ENCODE data around the gene CAPN9.

The CAPN9 gene

GRCh38 chr1:230806552-230806951 is 59.4 kb downstream of the CAPN9 start:
- peaks cover 12% of the 10 kb centered on the region for H3K27me3 Mint-ChIP-seq
- H3K4me1 Mint-ChIP-seq, result no peaks in the 10 kb centered on the region
- peaks cover 2% of the 10 kb centered on the region for H3K36me3 Mint-ChIP-seq (ENCODE audit: insufficient read depth)
- ATAC-seq (replicated peaks; ENCODE audit: extremely low read depth, poor library complexity, severe bottlenecking) (no peak), DNase-seq (ENCODE audit: low spot score in 2 of 2) (no peak)
- H3K4me3 Mint-ChIP-seq, result no peak overlapping the region
- peaks cover 5% of the 10 kb centered on the region for H3K9me3 Mint-ChIP-seq
- H3K27ac Mint-ChIP-seq (ENCODE audit: low read depth), result no peak overlapping the region

- peaks cover 5% of the 10 kb centered on the region for H3K9me3 Mint-ChIP-seq
Measured at GRCh38 chr1:230807029-230807428, 59.8 kb downstream of the CAPN9 start.

GRCh38 chr1:230807561-230808280 is 60.5 kb downstream of the CAPN9 start:
- H3K36me3 Mint-ChIP-seq (ENCODE audit: insufficient read depth), result no peaks in the 10 kb centered on the region
- ATAC-seq (replicated peaks; ENCODE audit: extremely low read depth, poor library complexity, severe bottlenecking) (no peak), DNase-seq (ENCODE audit: low spot score in 2 of 2) (no peak)
- H3K27ac Mint-ChIP-seq (ENCODE audit: low read depth), result no peak overlapping the region
- H3K4me3 Mint-ChIP-seq, result no peak overlapping the region
- H3K27me3 Mint-ChIP-seq, result peaks cover 6% of the 10 kb centered on the region
- H3K4me1 Mint-ChIP-seq, result no peaks in the 10 kb centered on the region
- H3K9me3 Mint-ChIP-seq, result peaks cover 9% of the 10 kb centered on the region

More at GRCh38 chr1:230807029-230807428, 59.8 kb downstream of the CAPN9 start:
- Mint-ChIP-seq H3K36me3 (ENCODE audit: insufficient read depth) (peaks cover 2% of the 10 kb centered on the region), H3K4me1 (no peaks in the 10 kb centered on the region), H3K4me3 (no peak overlapping the region), H3K27me3 (peaks cover 7% of the 10 kb centered on the region), H3K27ac (ENCODE audit: low read depth) (no peak overlapping the region)
- ATAC-seq (replicated peaks; ENCODE audit: extremely low read depth, poor library complexity, severe bottlenecking) (no peak), DNase-seq (ENCODE audit: low spot score in 2 of 2) (no peak)

GRCh38 chr1:230808281-230808872 is 61.2 kb downstream of the CAPN9 start:
- no peak overlapping the region for H3K4me3 Mint-ChIP-seq
- ATAC-seq (replicated peaks; ENCODE audit: extremely low read depth, poor library complexity, severe bottlenecking) (no peak), DNase-seq (ENCODE audit: low spot score in 2 of 2) (no peak)
- H3K4me1 Mint-ChIP-seq, result no peaks in the 10 kb centered on the region
- H3K27ac Mint-ChIP-seq (ENCODE audit: low read depth), result no peak overlapping the region
- no peaks in the 10 kb centered on the region for H3K36me3 Mint-ChIP-seq (ENCODE audit: insufficient read depth)
- peaks cover 16% of the 10 kb centered on the region for H3K9me3 Mint-ChIP-seq
- H3K27me3 Mint-ChIP-seq, result peaks cover 12% of the 10 kb centered on the region

DNA sequence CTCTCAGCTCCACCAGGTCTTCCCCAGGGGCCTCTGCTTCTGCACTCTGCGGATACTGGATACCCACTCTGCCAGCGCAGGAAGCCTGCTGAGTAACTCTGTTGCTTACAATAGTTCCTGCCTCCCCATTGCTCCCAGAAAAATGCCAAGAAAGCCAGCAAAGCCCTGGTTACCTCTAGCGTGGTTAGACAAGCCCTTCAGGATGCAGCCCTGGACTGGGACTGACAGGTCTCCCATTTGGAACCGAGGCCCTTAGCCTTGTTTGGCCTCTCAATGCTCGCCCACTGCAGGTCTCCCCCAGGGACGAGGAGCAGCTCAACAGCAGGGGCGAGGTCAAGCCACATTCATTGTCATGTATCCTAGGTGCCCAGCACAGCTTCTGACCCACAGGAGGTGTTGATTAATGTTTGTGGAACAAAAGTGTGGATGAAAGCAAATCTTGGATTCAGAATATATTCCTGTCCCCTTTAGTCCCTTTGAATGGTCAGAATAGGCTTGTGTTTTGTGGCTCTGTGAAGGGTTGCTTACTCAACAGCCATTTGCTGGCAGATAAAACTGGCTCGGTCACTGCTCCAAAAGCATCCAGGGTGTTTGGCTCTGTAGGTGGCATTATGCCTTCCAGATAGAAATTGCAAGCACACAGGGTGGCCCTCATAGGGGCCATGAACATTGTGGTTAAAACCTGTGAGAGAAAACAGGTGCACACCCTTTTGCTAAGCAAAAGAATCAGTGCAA is 62.2 kb downstream of the CAPN9 start:
- DNase-seq (ENCODE audit: low spot score in 2 of 2) (no peak), ATAC-seq (replicated peaks; ENCODE audit: extremely low read depth, poor library complexity, severe bottlenecking) (no peak)
- H3K27me3 Mint-ChIP-seq, result peaks cover 23% of the 10 kb centered on the region
- no peak overlapping the region for H3K27ac Mint-ChIP-seq (ENCODE audit: low read depth)
- no peaks in the 10 kb centered on the region for H3K4me1 Mint-ChIP-seq
- no peak overlapping the region for H3K4me3 Mint-ChIP-seq
- H3K9me3 Mint-ChIP-seq, result peaks cover 18% of the 10 kb centered on the region
- no peaks in the 10 kb centered on the region for H3K36me3 Mint-ChIP-seq (ENCODE audit: insufficient read depth)

- Mint-ChIP-seq H3K9me3 (peaks cover 12% of the 10 kb centered on the region), H3K27ac (ENCODE audit: low read depth) (no peak overlapping the region), H3K4me1 (no peaks in the 10 kb centered on the region), H3K27me3 (peaks cover 47% of the 10 kb centered on the region), H3K36me3 (ENCODE audit: insufficient read depth) (no peaks in the 10 kb centered on the region), H3K4me3 (no peak overlapping the region)
- DNase-seq (ENCODE audit: low spot score in 2 of 2) (no peak), ATAC-seq (replicated peaks; ENCODE audit: extremely low read depth, poor library complexity, severe bottlenecking) (no peak)
Measured at GRCh38 chr1:230812568-230812967, 65.4 kb downstream of the CAPN9 start.

GRCh38 chr1:230814949-230815692 is 67.9 kb downstream of the CAPN9 start:
- H3K4me3 Mint-ChIP-seq, result no peak overlapping the region
- no peak for DNase-seq (ENCODE audit: low spot score in 2 of 2)
- peaks cover 12% of the 10 kb centered on the region for H3K9me3 Mint-ChIP-seq
- no peaks in the 10 kb centered on the region for H3K36me3 Mint-ChIP-seq (ENCODE audit: insufficient read depth)
- peaks cover 64% of the 10 kb centered on the region for H3K27me3 Mint-ChIP-seq
- no peaks in the 10 kb centered on the region for H3K4me1 Mint-ChIP-seq
- ATAC-seq (replicated peaks; ENCODE audit: extremely low read depth, poor library complexity, severe bottlenecking), result no peak
- H3K27ac Mint-ChIP-seq (ENCODE audit: low read depth), result no peak overlapping the region

DNA sequence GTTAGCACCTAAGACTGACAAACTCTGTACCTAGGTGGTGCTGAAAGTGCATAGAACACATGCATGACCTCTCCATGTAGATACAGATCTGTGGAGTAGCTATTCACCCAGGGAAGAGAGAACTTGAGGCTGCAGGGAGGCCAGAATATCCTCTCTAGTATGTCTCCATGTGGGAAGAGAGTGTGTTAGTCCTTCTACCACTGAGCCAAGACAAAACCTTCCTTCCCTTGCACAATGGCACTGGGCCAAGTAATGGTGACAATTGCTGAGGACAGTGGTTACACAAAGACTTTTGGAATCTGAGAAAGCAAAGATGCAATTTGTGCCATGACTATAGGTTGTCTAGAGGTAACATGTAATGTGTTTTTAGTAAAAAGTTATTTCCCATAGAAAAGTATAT is 68.8 kb downstream of the CAPN9 start:
- no peak for ATAC-seq (replicated peaks; ENCODE audit: extremely low read depth, poor library complexity, severe bottlenecking)
- H3K4me3 Mint-ChIP-seq, result no peak overlapping the region
- no peak for DNase-seq (ENCODE audit: low spot score in 2 of 2)
- no peaks in the 10 kb centered on the region for H3K4me1 Mint-ChIP-seq
- no peak overlapping the region for H3K27ac Mint-ChIP-seq (ENCODE audit: low read depth)
- H3K27me3 Mint-ChIP-seq, result peaks cover 71% of the 10 kb centered on the region
- peaks cover 12% of the 10 kb centered on the region for H3K9me3 Mint-ChIP-seq
- H3K36me3 Mint-ChIP-seq (ENCODE audit: insufficient read depth), result no peaks in the 10 kb centered on the region

- peaks cover 69% of the 10 kb centered on the region for H3K27me3 Mint-ChIP-seq
- no peak overlapping the region for H3K4me3 Mint-ChIP-seq
- peaks cover 2% of the 10 kb centered on the region for H3K9me3 Mint-ChIP-seq
- no peak overlapping the region for H3K27ac Mint-ChIP-seq (ENCODE audit: low read depth)
- no peak for ATAC-seq (replicated peaks; ENCODE audit: extremely low read depth, poor library complexity, severe bottlenecking)
- H3K36me3 Mint-ChIP-seq (ENCODE audit: insufficient read depth), result no peaks in the 10 kb centered on the region
- H3K4me1 Mint-ChIP-seq, result no peaks in the 10 kb centered on the region
- DNase-seq (ENCODE audit: low spot score in 2 of 2), result no peak
Measured at GRCh38 chr1:230818367-230818766, 71.2 kb downstream of the CAPN9 start.

- Mint-ChIP-seq H3K27ac (ENCODE audit: low read depth) (no peak overlapping the region), H3K4me3 (no peak overlapping the region), H3K4me1 (no peaks in the 10 kb centered on the region), H3K36me3 (ENCODE audit: insufficient read depth) (no peaks in the 10 kb centered on the region), H3K9me3 (no peaks in the 10 kb centered on the region), H3K27me3 (peaks cover 65% of the 10 kb centered on the region)
- DNase-seq (ENCODE audit: low spot score in 2 of 2) (no peak), ATAC-seq (replicated peaks; ENCODE audit: extremely low read depth, poor library complexity, severe bottlenecking) (no peak)
Measured at GRCh38 chr1:230818901-230819300, 71.7 kb downstream of the CAPN9 start.

DNA sequence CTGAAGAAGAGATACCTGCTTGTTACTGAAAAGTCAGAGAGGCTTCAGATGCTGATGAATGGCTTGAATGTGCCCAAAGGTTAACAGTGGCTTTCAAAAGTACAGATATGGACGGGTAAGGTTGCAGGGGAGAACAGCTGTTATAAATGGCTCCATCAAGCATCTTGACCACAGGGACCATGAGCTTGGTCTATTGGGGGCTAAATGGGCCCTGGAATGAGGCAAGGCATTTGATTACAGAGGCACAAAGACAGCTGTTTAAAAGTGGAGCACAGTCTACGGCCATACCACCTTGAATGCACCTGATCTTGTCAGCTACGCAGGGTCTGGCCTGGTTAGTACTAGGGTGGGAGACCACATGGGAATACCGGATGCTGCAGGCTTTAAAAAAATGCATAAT is 72.8 kb downstream of the CAPN9 start:
- ATAC-seq (replicated peaks; ENCODE audit: extremely low read depth, poor library complexity, severe bottlenecking) (no peak), DNase-seq (ENCODE audit: low spot score in 2 of 2) (no peak)
- H3K4me1 Mint-ChIP-seq, result no peaks in the 10 kb centered on the region
- H3K9me3 Mint-ChIP-seq, result no peaks in the 10 kb centered on the region
- H3K27me3 Mint-ChIP-seq, result peaks cover 65% of the 10 kb centered on the region
- H3K36me3 Mint-ChIP-seq (ENCODE audit: insufficient read depth), result no peaks in the 10 kb centered on the region
- no peak overlapping the region for H3K27ac Mint-ChIP-seq (ENCODE audit: low read depth)
- H3K4me3 Mint-ChIP-seq, result no peak overlapping the region

DNA sequence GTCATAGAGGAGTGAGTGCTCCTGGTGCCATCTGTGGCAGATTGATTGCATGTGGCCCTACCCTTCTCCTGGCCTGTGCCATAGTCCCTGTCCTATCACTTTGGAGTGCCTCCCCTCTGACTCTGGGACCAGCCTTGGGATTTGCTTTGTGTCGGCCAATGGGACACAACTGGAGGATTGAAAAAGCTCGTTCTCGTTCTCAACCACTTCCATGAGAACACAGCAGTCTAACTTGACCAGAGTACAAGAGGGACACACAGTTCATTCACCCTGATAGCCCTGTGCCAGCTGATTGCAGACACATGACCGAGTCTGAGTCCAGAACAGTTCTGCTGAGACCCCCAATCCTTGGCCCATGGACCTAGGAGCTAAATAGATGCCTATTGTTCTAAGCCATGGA is 73.4 kb downstream of the CAPN9 start:
- ATAC-seq (replicated peaks; ENCODE audit: extremely low read depth, poor library complexity, severe bottlenecking), result no peak
- Mint-ChIP-seq H3K4me1 (no peaks in the 10 kb centered on the region), H3K4me3 (no peak overlapping the region), H3K36me3 (ENCODE audit: insufficient read depth) (no peaks in the 10 kb centered on the region), H3K9me3 (no peaks in the 10 kb centered on the region), H3K27ac (ENCODE audit: low read depth) (no peak overlapping the region), H3K27me3 (peaks cover 64% of the 10 kb centered on the region)
- DNase-seq (ENCODE audit: low spot score in 2 of 2), result no peak

Data from central memory CD8-positive, alpha-beta T cell (primary cell).